Natural killer cell (primary cell): Measurements from ENCODE around the gene CCDC85C. TPM values are rescaled to one million over a fixed set of nuclear protein-coding genes. Genes with fewer than 3 reads are reported as not detected.

Experiments
- ATAC-seq, 3 donors: fragments of 150-1000 bp in 2 of 3; fragments of 200-7000 bp in 1 of 3; cut with Tn5 transposase; 1 replicate in 1 of 3; 2 replicates in 2 of 3; pipeline ENCODE4 v1.10.0; 2021; ENCODE audit warnings: mild to moderate bottlenecking in 2 of 3, moderate library complexity in 2 of 3
- DNase-seq, 2 donors: peaks; one replicate each; pipeline versions ENCODE4 v3.0.0 to v3.0.0-alpha.2; 2013 to 2021; ENCODE audit warnings: mixed read lengths in 1 of 2
- H3K27ac ChIP-seq: one replicate; pipeline ENCODE4 v1.5.1; 2013; ENCODE audit warnings: mild to moderate bottlenecking, low read length
- H3K27me3 ChIP-seq: one replicate; pipeline ENCODE4 v1.6.1; 2013; ENCODE audit warnings: low read length; ENCODE audit not compliant: control insufficient read depth, insufficient read depth
- H3K36me3 ChIP-seq: one replicate; pipeline ENCODE4 v1.6.1; 2013; ENCODE audit warnings: low read length; ENCODE audit not compliant: control insufficient read depth, insufficient read depth
- H3K4me1 ChIP-seq: one replicate; pipeline ENCODE4 v1.6.1; 2013; ENCODE audit warnings: low read length; ENCODE audit not compliant: control insufficient read depth, insufficient read depth
- H3K4me3 ChIP-seq: one replicate; pipeline ENCODE4 v1.5.1; 2013; ENCODE audit warnings: low read length
- H3K9me3 ChIP-seq: one replicate; pipeline ENCODE4 v1.6.1; 2013; ENCODE audit warnings: low read length; ENCODE audit not compliant: control insufficient read depth, insufficient read depth
- H3K27ac Mint-ChIP-seq, 2 donors: one replicate each; pipeline ENCODE4 v1.8.0; 2022; ENCODE audit warnings: mild to moderate bottlenecking in 2 of 2, mixed read lengths in 2 of 2, moderate library complexity in 1 of 2
- H3K27me3 Mint-ChIP-seq, 2 donors: one replicate each; pipeline ENCODE4 v1.8.0; 2022; ENCODE audit warnings: low read depth in 2 of 2, mixed read lengths in 2 of 2
- H3K36me3 Mint-ChIP-seq: one replicate; pipeline ENCODE4 v1.8.0; 2022; ENCODE audit warnings: mixed read lengths
- H3K4me1 Mint-ChIP-seq, 2 donors: one replicate each; pipeline ENCODE4 v1.8.0; 2022; ENCODE audit warnings: mixed read lengths in 2 of 2
- H3K4me3 Mint-ChIP-seq: one replicate; pipeline ENCODE4 v1.8.0; 2022; ENCODE audit warnings: mild to moderate bottlenecking, moderate library complexity, mixed read lengths
- H3K9me3 Mint-ChIP-seq, 2 donors: one replicate each; pipeline ENCODE4 v1.8.0; 2022; ENCODE audit warnings: mixed read lengths in 2 of 2
- WGBS: methylation state at CpG from one replicate; pipeline ENCODE4 v1.1.7; 2013; ENCODE audit warnings: missing lambda C conversion rate; ENCODE audit not compliant: insufficient coverage; 5-methylcytosine and 5-hydroxymethylcytosine counted together
- intact Hi-C: fragments of 100-400 bp; cut with micrococcal nuclease; formaldehyde crosslinking; loops from one replicate; pipeline ENCODE4 v1.14.2; 2022
- total RNA-seq, 4 donors: library from RNA; stranded (reverse); fragments of 120-200 nt in 1 of 4; gene quantifications; one replicate each; pipeline versions ENCODE4 v1.2.3 to v1.2.4, GENCODE V29; 2013 to 2022
- TF ChIP-seq, protein P1 (sequence below): fragments of 200-600 bp; IDR thresholded peaks from one replicate; pipeline ENCODE4 v1.8.0; 2022; ENCODE audit warnings: antibody characterized with exemption

Gene CCDC85C
- total RNA-seq, 3 donors from 2014 or later (not counting 1 experiment from before 2014, with no cell fraction given), result 0.73 to 4.3 (median 2.8) TPM

DNA sequence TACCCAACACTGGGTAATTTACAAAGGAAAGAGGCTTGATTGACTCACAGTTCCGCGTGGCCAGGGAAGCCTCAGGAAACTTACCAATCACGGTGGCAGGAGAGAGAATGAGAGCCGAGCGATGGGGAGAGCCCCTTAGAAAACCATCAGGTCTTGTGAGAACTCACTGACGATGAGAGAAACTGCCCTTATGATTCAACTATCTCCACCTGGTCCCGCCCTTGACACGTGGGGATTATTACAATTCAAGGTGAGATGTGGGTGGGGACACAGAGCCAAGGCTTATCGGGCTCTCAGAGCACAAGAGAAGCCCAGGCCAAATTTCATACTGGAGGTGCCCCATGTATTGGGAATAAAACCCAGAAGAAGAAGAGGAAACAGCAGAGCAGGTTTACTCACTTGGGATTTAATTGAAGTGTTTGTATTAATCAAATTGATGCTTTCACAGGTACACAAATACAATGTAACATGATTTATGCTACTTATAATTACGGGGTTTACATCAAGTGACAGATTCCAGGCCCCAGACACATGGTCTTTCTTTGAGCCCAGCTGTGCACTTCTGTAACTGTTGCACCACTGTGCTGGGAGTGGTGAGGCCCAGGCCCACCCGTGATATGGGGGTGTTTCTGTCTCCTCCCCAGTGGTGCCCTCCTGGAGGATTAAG, 8.2 kb upstream of the CCDC85C start:
- ATAC-seq, result no peak
- peaks cover 0 to 11% of the 10 kb centered on the region in 2 donors for H3K4me1 Mint-ChIP-seq
- Histone ChIP-seq H3K27me3 (no peaks in the 10 kb centered on the region), H3K9me3 (no peaks in the 10 kb centered on the region), H3K4me1 (peaks cover 7% of the 10 kb centered on the region), H3K4me3 (no peak overlapping the region), H3K36me3 (no peaks in the 10 kb centered on the region), H3K27ac (no peak overlapping the region)
- 88% methylated on average over 11 of the region's 11 CpGs for WGBS
- H3K27ac Mint-ChIP-seq, result no peak overlapping the region
- H3K4me3 Mint-ChIP-seq, result no peak overlapping the region
- intact Hi-C loops, result no loop called here
- TF ChIP-seq, protein P1, sequence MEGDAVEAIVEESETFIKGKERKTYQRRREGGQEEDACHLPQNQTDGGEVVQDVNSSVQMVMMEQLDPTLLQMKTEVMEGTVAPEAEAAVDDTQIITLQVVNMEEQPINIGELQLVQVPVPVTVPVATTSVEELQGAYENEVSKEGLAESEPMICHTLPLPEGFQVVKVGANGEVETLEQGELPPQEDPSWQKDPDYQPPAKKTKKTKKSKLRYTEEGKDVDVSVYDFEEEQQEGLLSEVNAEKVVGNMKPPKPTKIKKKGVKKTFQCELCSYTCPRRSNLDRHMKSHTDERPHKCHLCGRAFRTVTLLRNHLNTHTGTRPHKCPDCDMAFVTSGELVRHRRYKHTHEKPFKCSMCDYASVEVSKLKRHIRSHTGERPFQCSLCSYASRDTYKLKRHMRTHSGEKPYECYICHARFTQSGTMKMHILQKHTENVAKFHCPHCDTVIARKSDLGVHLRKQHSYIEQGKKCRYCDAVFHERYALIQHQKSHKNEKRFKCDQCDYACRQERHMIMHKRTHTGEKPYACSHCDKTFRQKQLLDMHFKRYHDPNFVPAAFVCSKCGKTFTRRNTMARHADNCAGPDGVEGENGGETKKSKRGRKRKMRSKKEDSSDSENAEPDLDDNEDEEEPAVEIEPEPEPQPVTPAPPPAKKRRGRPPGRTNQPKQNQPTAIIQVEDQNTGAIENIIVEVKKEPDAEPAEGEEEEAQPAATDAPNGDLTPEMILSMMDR, result no peak
- H3K9me3 Mint-ChIP-seq, result no peaks in the 10 kb centered on the region
- peaks cover 11 to 17% of the 10 kb centered on the region in 2 donors for H3K27me3 Mint-ChIP-seq
- H3K36me3 Mint-ChIP-seq, result no peaks in the 10 kb centered on the region
- no peak for DNase-seq

DNA sequence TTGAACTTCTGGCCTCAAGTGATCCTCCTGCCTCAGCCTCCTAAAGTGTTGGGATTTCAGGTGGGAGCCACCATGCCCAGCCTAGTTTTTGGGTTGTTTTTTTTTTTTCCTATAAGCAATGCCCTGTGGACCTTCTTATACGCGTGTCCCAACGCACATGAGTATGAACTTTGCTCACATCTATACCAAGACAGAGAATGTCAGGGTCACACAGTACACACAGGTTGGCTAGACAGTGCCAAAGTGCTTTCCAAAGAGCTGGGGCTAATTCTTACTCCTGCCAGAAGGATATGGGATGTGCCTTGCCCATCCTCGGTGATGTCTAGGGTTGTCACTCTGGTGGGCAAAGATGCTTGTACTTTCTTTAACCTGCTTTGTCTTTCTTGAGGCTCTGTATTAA, 7.6 kb upstream of the CCDC85C start:
- WGBS, result 92% methylated on average over 4 of the region's 4 CpGs
- Mint-ChIP-seq H3K4me3 (no peak overlapping the region), H3K4me1 (peaks cover 0 to 11% of the 10 kb centered on the region in 2 donors), H3K36me3 (no peaks in the 10 kb centered on the region), H3K27ac (no peak overlapping the region), H3K9me3 (no peaks in the 10 kb centered on the region), H3K27me3 (peaks cover 11 to 17% of the 10 kb centered on the region in 2 donors)
- ATAC-seq (no peak), DNase-seq (no peak)
- H3K4me1 ChIP-seq, result peaks cover 7% of the 10 kb centered on the region
- H3K36me3 ChIP-seq, result no peaks in the 10 kb centered on the region
- no peak overlapping the region for H3K4me3 ChIP-seq
- TF ChIP-seq, protein P1, result no peak
- no peaks in the 10 kb centered on the region for H3K9me3 ChIP-seq
- H3K27ac ChIP-seq, result no peak overlapping the region
- intact Hi-C loops, result no loop called here
- H3K27me3 ChIP-seq, result no peaks in the 10 kb centered on the region

DNA sequence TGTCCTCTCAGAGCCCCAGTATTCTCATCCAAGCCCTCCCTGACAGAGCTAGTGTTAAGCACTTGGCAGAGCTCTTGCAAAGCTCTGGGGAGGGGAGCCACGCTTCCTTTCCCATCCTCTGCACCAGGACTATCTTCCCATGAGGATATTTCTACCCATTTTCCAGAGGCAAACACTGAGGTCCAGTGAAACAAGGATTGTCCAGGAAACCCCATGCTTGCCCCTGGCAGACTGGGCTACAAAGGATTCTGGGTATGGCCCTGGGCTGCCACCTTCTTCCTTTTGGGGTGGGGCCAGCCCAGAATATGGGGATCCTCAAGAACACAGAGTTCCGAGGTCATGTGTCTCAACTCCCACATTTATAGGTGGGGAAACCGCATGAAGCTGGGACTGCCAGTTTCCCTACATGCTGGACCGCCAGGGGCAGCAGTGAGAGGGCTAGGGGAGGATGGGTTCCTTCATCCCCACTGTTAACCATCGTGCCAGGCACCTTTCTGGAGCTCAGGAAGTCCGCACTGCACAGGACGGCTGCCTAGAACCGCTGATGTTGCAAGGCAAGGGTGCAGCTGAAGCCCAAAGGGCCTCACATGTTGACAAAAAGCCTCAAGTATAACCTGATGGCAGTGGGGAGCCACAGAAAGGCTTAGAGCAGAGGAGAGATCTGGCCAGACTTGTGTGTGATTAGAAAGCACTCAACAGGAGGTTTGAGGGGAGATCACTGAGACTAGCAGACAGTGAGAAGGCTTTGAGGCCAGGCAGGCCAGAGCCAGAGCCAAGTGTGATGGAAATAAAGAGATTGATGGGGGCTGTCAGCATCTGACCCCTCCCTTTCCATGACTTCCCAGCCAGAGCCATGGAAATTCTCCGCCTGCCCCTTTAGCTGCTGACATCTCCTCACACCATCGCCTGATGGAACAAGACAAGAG, 5.5 kb upstream of the CCDC85C start:
- no peaks in the 10 kb centered on the region for H3K27me3 ChIP-seq
- H3K27ac Mint-ChIP-seq, result no peak overlapping the region
- H3K9me3 ChIP-seq, result no peaks in the 10 kb centered on the region
- no peak overlapping the region for H3K4me3 ChIP-seq
- DNase-seq (peak in 1 of 2 donors; percentile 42), ATAC-seq (no peak)
- H3K9me3 Mint-ChIP-seq, result no peaks in the 10 kb centered on the region
- H3K36me3 ChIP-seq, result no peaks in the 10 kb centered on the region
- WGBS, result 75% methylated on average over 10 of the region's 10 CpGs
- TF ChIP-seq, protein P1, result peak; percentile 40
- H3K4me1 ChIP-seq, result peaks cover 17% of the 10 kb centered on the region
- no peak overlapping the region for H3K4me3 Mint-ChIP-seq
- intact Hi-C loops, result loop anchor here (5.0 kb wide), 1 partner anchor 73 kb away; the partner anchor contains the start of gene CYP46A1
- H3K36me3 Mint-ChIP-seq, result no peaks in the 10 kb centered on the region
- H3K27ac ChIP-seq, result no peak overlapping the region
- peaks cover 0 to under 1% of the 10 kb centered on the region in 2 donors for H3K27me3 Mint-ChIP-seq
- H3K4me1 Mint-ChIP-seq, result peaks cover 7 to 19% of the 10 kb centered on the region in 2 donors
